IPS-20b (cell line): ENCODE results near the gene C20orf204.
"Not testable (repeated sequence)": the region's sequence is repeated elsewhere in the genome, so short reads cannot be mapped to it uniquely, and the experiment has no call there.

ENCODE experiments used
- H3K27ac ChIP-seq: one replicate; pipeline ENCODE4 v1.5.1; 2013; ENCODE audit warnings: low read length
- H3K27me3 ChIP-seq: 2 replicates; pipeline ENCODE4 v1.6.1; 2013; ENCODE audit warnings: mild to moderate bottlenecking, low read length, inconsistent platforms; ENCODE audit not compliant: insufficient read depth
- H3K36me3 ChIP-seq: 2 replicates; pipeline ENCODE4 v1.6.1; 2013; ENCODE audit warnings: low read depth, mild to moderate bottlenecking, inconsistent platforms, low read length, moderate library complexity; ENCODE audit not compliant: insufficient read depth
- H3K4me1 ChIP-seq: 2 replicates; pipeline ENCODE4 v1.6.1; 2013; ENCODE audit warnings: mild to moderate bottlenecking, control low read depth, inconsistent platforms, low read length, moderate library complexity; ENCODE audit not compliant: insufficient read depth
- H3K4me3 ChIP-seq: 2 replicates; pipeline ENCODE4 v1.5.1; 2013; ENCODE audit warnings: mild to moderate bottlenecking, low read length, inconsistent platforms
- H3K9ac ChIP-seq: 2 replicates; pipeline ENCODE4 v1.6.1; 2013; ENCODE audit warnings: low read depth, mild to moderate bottlenecking, inconsistent platforms, low read length, moderate library complexity
- H3K9me3 ChIP-seq: 2 replicates; pipeline ENCODE4 v1.6.1; 2013; ENCODE audit warnings: mild to moderate bottlenecking, low read depth, low read length, inconsistent platforms; ENCODE audit not compliant: insufficient read depth

The C20orf204 gene

DNA sequence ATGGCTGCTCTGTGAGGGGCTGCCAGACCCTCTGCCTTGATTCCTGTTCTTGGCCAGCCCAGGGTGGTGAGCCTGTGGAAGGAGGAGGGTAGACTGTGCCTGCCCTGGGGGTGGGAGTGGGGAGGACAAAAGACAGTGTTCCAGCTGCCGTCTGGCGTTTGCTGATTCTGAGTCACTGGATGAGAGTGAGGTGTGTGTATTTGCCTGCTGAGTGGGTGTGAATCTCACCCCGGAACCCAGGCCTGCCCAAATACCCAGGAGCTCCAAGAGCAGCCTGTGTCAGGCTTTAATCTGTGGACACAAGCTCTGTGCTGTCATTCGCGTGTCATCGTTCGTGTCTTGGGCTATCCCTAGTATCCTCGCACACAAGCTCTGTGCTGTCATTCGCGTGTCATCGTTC is 50.8 kb downstream of the C20orf204 start:
- Histone ChIP-seq H3K27me3 (peaks cover 57% of the 10 kb centered on the region), H3K9ac (no peak overlapping the region), H3K36me3 (no peaks in the 10 kb centered on the region), H3K9me3 (no peaks in the 10 kb centered on the region), H3K4me3 (no peak overlapping the region), H3K27ac (no peak overlapping the region), H3K4me1 (peaks cover 11% of the 10 kb centered on the region)

GRCh38 chr20:64087226-64087825 is 51.3 kb downstream of the C20orf204 start:
- H3K27me3 ChIP-seq: peaks cover 54% of the 10 kb centered on the region
- H3K36me3 ChIP-seq, H3K9me3 ChIP-seq, H3K4me3 ChIP-seq, H3K9ac ChIP-seq, H3K27ac ChIP-seq: not testable (repeated sequence)
- peaks cover 15% of the 10 kb centered on the region for H3K4me1 ChIP-seq

DNA sequence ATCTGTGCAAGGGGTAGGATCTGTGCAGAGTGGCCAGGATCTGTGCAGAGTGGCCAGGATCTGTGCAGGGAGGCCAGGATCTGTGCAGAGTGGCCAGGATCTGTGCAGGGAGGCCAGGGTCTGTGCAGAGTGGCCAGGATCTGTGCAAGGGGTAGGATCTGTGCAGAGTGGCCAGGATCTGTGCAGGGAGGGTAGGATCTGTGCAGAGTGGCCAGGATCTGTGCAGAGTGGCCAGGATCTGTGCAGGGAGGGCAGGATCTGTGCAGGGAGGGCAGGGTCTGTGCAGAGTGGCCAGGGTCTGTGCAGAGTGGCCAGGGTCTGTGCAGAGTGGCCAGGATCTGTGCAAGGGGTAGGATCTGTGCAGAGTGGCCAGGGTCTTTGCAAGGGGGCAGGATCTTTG is 52.6 kb downstream of the C20orf204 start:
- H3K9me3 ChIP-seq, H3K9ac ChIP-seq, H3K4me3 ChIP-seq, H3K36me3 ChIP-seq, H3K4me1 ChIP-seq, H3K27ac ChIP-seq: not testable (repeated sequence)
- peaks cover 50% of the 10 kb centered on the region for H3K27me3 ChIP-seq
